Muscle layer of duodenum (tissue), 2 donors: ENCODE data around the gene RBM17.
A peak's percentile ranks its signal among the peaks of the same experiment; 100 is the strongest.
"Not testable (repeated sequence)": the region's sequence is repeated elsewhere in the genome, so short reads cannot be mapped to it uniquely, and the experiment has no call there.

Source experiments
- H3K27ac ChIP-seq: one replicate; pipeline ENCODE4 v1.7.0; 2013; ENCODE audit warnings: mild to moderate bottlenecking, low read length
- H3K27me3 ChIP-seq: one replicate; pipeline ENCODE4 v1.7.0; 2013; ENCODE audit warnings: low read depth, mild to moderate bottlenecking, control low read depth, low read length
- H3K36me3 ChIP-seq, 2 donors: one replicate each; pipeline ENCODE4 v1.7.0; 2013; ENCODE audit warnings: low read length in 2 of 2, control low read depth in 1 of 2, mild to moderate bottlenecking in 1 of 2; ENCODE audit not compliant: insufficient read depth in 2 of 2, control insufficient read depth in 1 of 2
- H3K4me1 ChIP-seq, 2 donors: one replicate each; pipeline ENCODE4 v1.7.0; 2013; ENCODE audit warnings: low read length in 2 of 2, mild to moderate bottlenecking in 2 of 2, control low read depth in 1 of 2, moderate library complexity in 1 of 2; ENCODE audit not compliant: insufficient read depth in 2 of 2, control insufficient read depth in 1 of 2
- H3K4me3 ChIP-seq, 2 donors: one replicate each; pipeline ENCODE4 v1.7.0; 2013; ENCODE audit warnings: low read length in 2 of 2, low read depth in 1 of 2, mild to moderate bottlenecking in 1 of 2
- H3K9me3 ChIP-seq, 2 donors: one replicate each; pipeline ENCODE4 v1.7.0; 2013; ENCODE audit warnings: low read length in 2 of 2, control low read depth in 1 of 2, mild to moderate bottlenecking in 1 of 2; ENCODE audit not compliant: control insufficient read depth in 1 of 2
- donor health status: healthy.

Gene RBM17, protein sequence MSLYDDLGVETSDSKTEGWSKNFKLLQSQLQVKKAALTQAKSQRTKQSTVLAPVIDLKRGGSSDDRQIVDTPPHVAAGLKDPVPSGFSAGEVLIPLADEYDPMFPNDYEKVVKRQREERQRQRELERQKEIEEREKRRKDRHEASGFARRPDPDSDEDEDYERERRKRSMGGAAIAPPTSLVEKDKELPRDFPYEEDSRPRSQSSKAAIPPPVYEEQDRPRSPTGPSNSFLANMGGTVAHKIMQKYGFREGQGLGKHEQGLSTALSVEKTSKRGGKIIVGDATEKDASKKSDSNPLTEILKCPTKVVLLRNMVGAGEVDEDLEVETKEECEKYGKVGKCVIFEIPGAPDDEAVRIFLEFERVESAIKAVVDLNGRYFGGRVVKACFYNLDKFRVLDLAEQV

DNA sequence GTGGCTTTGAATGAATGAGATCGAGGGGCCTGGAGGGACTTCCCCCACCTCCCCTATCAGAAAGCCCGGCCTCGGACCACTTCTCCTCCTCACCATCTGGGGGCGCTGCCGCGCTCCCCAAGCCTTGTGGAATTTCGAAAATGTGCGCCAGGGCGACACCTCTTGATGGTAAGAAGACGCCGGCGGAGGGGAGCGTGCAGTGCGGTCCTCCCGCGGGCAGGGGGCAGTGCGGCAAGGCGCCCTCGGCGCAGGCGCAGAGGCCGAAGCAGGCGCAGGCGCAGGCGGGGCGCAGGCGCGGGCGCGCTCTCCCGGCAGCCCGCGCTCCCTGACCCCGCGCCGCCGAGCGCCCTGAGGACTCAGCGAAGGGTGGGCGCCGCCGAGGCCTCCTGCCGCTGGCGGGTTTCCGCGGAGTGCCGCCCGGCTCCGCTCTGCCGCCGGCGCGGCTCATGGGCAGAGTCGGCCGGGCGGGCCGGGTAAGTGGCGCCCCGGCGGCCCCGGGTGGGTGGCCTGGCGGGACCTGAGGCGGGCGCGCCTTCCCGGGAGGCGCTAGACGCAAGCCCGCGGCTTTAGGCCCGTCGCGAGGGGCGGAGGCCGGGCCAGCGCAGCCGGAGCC is at the start of gene RBM17:
Gene RBM17 (plus strand): TSS at position 314 of the 613 bp plus-strand sequence. CDS start 8,032 bp downstream, outside the sequence.
- Histone ChIP-seq H3K27ac (peak within 1 kb of the TSS; percentile 78), H3K4me1 (peaks cover 11 to 35% of the 10 kb centered on the region in 2 donors), H3K36me3 (no peaks in the 10 kb centered on the region), H3K4me3 (peak within 1 kb of the TSS; percentile 77 to 93), H3K9me3 (no peaks in the 10 kb centered on the region), H3K27me3 (peaks cover 4% of the 10 kb centered on the region)

DNA sequence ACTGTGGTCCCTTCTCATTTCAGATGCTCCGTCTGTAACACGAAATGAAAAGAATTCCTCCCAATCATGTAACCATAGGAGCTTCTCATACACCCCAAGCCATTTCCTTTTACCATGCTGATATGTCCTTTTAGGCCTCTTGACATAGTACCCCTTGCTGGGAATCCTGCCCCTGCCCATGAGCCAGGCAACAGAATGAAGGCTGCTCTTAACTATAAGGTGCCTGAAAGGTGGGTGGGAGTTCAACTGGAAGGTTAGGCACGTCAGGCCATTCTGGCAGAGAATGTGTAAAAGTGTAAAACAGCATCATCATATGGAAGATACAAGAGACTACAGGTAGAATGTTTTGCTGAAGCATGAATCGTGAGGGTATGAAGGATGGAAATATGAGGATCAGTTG is 49.1 kb upstream of the RBM17 start:
- Histone ChIP-seq H3K4me1 (no peaks in the 10 kb centered on the region), H3K27me3 (no peaks in the 10 kb centered on the region), H3K36me3 (no peaks in the 10 kb centered on the region), H3K27ac (no peak overlapping the region), H3K9me3 (no peaks in the 10 kb centered on the region), H3K4me3 (no peak overlapping the region)

DNA sequence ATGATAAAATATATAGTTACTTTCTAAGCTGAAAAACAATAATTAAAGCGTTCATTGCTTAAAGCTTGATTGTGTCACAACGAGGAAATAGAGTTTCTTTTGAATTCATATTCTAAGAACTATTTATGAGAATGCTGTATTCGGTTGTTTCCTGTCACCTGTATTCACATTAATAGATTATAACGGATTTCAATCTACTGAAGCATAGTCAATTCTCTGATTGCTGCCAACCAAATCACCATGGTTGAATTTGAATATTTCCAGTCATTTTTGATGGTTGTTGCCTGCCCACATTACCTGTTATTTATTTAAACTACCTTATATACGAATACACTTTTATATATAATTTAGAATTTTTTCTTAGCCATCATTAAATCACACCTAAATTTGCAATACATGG is 48.6 kb upstream of the RBM17 start:
- H3K9me3 ChIP-seq, result no peaks in the 10 kb centered on the region
- no peak overlapping the region for H3K4me3 ChIP-seq
- no peaks in the 10 kb centered on the region for H3K27me3 ChIP-seq
- no peaks in the 10 kb centered on the region for H3K4me1 ChIP-seq
- no peak overlapping the region for H3K27ac ChIP-seq
- H3K36me3 ChIP-seq, result no peaks in the 10 kb centered on the region

DNA sequence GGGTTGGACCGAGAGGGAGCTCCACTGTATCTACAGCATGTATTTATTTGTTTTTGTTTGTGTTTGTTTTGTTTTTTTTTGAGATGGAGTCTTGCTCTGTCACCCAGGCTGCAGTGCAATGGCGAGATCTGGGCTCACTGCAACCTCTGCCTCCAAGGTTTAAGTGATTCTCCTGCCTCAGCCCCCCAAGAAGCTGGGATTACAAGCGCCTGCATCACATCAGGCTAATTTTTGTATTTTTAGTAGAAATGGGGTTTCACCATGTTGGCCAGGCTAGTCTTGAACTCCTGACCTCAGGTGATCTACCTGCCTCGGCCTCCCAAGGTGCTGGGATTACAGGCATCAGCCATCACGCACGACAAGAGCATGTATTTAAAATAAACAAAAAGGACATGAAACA is 45.5 kb upstream of the RBM17 start:
- H3K4me1 ChIP-seq, H3K4me3 ChIP-seq, H3K27me3 ChIP-seq, H3K9me3 ChIP-seq, H3K27ac ChIP-seq, H3K36me3 ChIP-seq: not testable (repeated sequence)

DNA sequence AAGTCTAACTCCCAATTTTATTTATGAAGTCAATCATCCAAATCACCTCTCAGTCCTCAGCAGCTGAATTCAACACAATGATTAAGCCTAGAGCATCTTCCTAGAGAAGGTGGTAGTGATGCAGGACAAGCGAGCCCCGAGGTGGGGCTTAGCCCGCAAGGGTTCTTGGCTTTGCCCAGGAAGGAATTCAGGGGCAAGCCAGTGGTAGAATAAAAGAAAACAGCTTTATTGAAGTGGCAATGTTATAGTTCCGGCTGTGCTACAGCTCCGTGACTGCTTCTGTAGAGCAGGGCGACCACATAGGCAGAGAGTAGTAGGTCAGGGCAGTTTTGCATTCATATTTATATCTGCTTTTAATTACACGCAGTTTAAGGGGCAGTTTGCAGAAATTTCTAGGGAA is 44.8 kb upstream of the RBM17 start:
- no peaks in the 10 kb centered on the region for H3K9me3 ChIP-seq
- no peak overlapping the region for H3K4me3 ChIP-seq
- H3K27me3 ChIP-seq, result no peaks in the 10 kb centered on the region
- no peaks in the 10 kb centered on the region for H3K4me1 ChIP-seq
- H3K27ac ChIP-seq, result no peak overlapping the region
- no peaks in the 10 kb centered on the region for H3K36me3 ChIP-seq

DNA sequence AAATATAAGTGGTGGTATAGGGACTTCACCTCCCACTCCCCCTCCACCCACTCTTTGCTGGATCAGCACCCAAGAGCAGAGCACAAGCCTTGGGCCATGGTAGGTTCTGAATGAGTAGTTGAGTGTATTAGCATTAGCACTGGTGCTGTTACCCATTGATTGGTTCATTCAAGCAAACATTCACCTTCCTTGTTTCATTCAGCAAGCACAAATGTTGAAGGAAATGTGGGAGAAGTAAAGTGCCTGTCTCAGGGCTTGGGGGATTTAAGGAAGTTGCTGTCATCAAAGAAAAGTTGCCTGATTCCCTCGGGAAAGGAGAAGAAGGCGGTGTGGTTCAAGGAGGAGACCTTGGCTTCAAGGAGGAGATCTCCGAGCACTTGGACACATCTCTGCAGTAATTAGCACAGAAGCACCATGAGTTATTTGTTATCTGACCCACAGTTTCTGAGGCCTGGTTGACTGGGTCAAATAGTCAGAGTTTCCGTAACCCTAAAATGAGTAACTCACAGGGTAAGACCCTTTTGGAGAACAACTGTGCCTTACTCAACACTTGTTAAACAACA is 44.0 kb upstream of the RBM17 start:
- Histone ChIP-seq H3K27me3 (no peaks in the 10 kb centered on the region), H3K36me3 (no peaks in the 10 kb centered on the region), H3K9me3 (no peaks in the 10 kb centered on the region), H3K4me1 (no peaks in the 10 kb centered on the region), H3K27ac (no peak overlapping the region), H3K4me3 (no peak overlapping the region)

DNA sequence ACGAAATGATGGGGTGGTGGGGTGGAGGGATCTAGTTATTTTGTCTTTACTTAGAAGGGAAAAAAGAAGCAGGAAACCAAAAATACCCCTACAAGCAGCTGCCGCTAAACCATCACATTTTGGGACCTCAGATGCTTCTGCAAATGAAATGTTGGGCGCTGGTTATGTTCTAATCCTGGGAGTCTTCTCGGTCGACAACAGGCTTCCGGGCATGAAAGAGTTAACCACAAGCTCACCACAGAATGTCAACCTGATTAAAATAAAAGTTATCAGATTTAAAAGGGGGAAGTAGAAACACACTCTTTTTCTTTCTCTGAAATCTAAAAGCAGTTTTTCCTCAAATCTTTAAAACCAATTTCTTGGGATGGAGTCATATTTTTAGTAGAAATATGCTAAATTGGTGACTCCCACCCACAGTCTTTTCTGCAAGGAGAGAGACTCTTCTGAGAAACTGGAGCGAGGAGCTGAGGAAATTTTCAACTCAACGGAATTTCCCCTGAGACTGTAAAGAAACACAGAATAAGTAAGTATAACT is 43.5 kb upstream of the RBM17 start:
- no peaks in the 10 kb centered on the region for H3K9me3 ChIP-seq
- H3K4me1 ChIP-seq, result no peaks in the 10 kb centered on the region
- H3K27ac ChIP-seq, result no peak overlapping the region
- H3K4me3 ChIP-seq, result no peak overlapping the region
- no peaks in the 10 kb centered on the region for H3K36me3 ChIP-seq
- H3K27me3 ChIP-seq, result no peaks in the 10 kb centered on the region

GRCh38 chr10:6045878-6046772 is 42.7 kb upstream of the RBM17 start:
- Histone ChIP-seq H3K27ac (no peak overlapping the region), H3K4me3 (no peak overlapping the region), H3K9me3 (no peaks in the 10 kb centered on the region), H3K36me3 (no peaks in the 10 kb centered on the region), H3K4me1 (no peaks in the 10 kb centered on the region), H3K27me3 (no peaks in the 10 kb centered on the region)

DNA sequence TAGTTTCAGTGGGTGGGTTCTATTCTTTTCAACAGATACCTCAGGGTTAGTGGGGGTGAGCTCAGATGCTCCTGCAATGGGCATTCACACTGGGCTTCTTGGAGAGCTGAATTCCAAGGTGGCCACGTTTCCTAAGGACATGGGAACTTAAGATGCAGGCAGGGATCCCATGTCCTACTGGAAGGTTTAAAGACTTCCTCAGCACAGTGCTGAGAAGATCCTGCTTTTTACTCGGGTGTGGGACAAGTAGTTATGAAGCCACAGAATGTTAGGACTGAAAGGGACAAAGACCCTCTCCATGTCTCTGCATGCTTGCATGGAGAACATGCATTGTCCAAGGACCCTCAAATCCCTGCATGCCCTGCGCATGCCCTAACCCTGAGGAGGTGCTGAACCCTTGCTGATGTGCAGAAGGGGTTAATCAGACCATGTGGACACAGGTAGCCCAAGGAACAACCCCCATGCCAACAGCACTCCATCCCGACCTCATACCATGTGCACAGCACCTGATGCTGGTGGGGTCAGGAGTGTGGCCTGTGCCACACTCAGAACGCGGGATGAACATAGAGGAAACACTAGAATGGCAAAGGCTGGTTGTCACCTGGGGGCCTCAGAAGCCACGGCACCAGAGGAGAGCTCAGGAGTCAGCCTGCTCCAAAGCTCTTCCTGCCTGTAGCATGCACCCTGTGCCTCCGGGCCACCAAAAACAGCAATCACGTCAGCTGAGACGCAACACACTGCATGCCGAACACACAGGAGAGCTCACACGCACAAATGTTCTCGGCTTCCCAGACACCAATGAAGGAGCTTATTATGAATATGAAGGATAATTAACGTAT is 41.8 kb upstream of the RBM17 start:
- Histone ChIP-seq H3K36me3 (no peaks in the 10 kb centered on the region), H3K27me3 (no peaks in the 10 kb centered on the region), H3K4me1 (no peaks in the 10 kb centered on the region), H3K9me3 (no peaks in the 10 kb centered on the region), H3K27ac (no peak overlapping the region), H3K4me3 (no peak overlapping the region)

DNA sequence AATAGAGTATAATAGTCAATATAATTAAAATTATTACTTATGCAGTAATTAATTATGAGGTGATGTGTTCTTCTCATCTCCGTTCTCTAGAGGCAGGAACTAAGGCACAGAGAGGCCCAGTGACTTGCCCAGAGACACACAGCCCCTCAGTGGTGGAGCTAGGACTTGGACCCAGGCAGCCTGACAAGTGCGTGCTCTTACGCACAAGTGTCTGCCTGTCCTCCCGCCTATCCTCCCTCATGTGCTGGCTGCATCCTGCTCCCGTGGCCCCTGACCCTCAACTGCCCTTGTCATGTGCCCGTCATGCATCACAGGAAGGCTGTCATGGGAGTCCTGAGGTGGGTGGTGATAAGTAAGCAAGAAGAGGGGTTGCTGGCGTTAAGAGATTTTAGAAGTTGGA is 41.0 kb upstream of the RBM17 start:
- Histone ChIP-seq H3K9me3 (no peaks in the 10 kb centered on the region), H3K27ac (no peak overlapping the region), H3K4me3 (no peak overlapping the region), H3K4me1 (no peaks in the 10 kb centered on the region), H3K27me3 (no peaks in the 10 kb centered on the region), H3K36me3 (no peaks in the 10 kb centered on the region)
